ENCODE results near the gene NUDT22.

NUDT22 gene

GRCh38 chr11:64269540-64270220 is 43.6 kb downstream of the NUDT22 start:
- DNase-seq (ENCODE audit: low spot score), result peak; percentile 95

GRCh38 chr11:64275031-64275800 is 49.1 kb downstream of the NUDT22 start:
- DNase-seq (ENCODE audit: low spot score), result no peak

GRCh38 chr11:64275841-64276240 is 49.8 kb downstream of the NUDT22 start:
- no peak for DNase-seq (ENCODE audit: low spot score)

- DNase-seq (ENCODE audit: low spot score), result peak; percentile 44
These were observed 50.8 kb downstream of the NUDT22 start for GRCh38 chr11:64276653-64277431.

DNA sequence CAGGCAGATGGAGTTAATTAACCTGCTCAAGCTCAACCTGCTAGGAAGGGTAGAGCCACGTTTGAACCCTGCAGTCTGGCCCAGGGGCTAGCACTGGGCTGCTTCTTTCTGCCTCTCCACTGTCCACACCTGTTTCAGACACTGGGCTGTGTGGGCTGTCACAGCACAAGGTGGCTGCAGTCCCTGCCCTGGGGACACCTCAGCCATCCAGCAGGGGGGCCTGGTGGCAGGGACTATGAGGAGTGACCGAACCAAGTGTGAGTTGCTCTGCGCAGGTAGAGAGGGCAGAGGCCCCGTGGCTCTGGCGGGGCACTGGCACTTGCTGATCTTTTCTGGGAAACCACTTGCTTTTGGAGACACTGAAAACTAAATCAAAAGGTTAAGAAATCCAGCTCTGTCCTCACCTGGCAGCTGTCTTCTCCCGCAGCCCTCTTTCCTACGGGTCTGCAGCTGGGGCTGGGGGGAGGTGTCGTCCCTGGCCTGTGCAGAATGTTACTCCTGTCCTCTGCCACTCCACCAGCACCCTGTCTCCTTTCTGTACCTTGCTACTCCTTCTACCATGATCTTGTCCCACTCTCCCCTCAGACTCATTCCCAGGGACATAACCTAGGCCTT is 52.6 kb downstream of the NUDT22 start:
- no peak for DNase-seq (ENCODE audit: low spot score)

All from AG08395 (cell line).